HepG2 (cell line): ENCODE data around the gene SAPCD2. TPM values are rescaled to one million over a fixed set of nuclear protein-coding genes. Genes with fewer than 3 reads are reported as not detected.
A peak's percentile ranks its signal among the peaks of the same experiment; 100 is the strongest.

ENCODE experiments used
- AGO2 ChIP-seq: fragments of 200-400 bp; formaldehyde crosslinking; optimal IDR thresholded peaks from 2 replicates; pipeline ENCODE3; 2017; ENCODE audit warnings: mild to moderate bottlenecking, low read depth, low read length, moderate library complexity
- BHLHE40 ChIP-seq: IDR thresholded peaks from 2 replicates; pipeline ENCODE4 v1.6.1; 2011; ENCODE audit warnings: low read length, improper control_type of control experiment
- CAMTA2 ChIP-seq: sonication (generic); formaldehyde crosslinking; IDR thresholded peaks from 2 replicates; pipeline ENCODE4 v1.4.0; 2020; ENCODE audit warnings: mild to moderate bottlenecking, missing genetic modification reagents, borderline replicate concordance
- CREB1 ChIP-seq, 2 experiments: fragments of 450-650 bp in 1 of 2; IDR thresholded peaks; 2 replicates each; pipeline ENCODE4 v1.6.1; 2016 to 2017; ENCODE audit warnings: control low read depth in 1 of 2, mild to moderate bottlenecking in 1 of 2, missing compliant biosample characterization in 1 of 2, missing genetic modification characterization in 1 of 2
- FOXK2 ChIP-seq: fragments of 450-650 bp; IDR thresholded peaks from 2 replicates; pipeline ENCODE4 v1.6.1; 2016
- FOXP1 ChIP-seq, 2 experiments: fragments of 450-650 bp in 1 of 2; IDR thresholded peaks; 2 replicates each; pipeline ENCODE4 v1.6.1; 2017 to 2018; ENCODE audit warnings: antibody characterized with exemption in 1 of 2
- HDAC6 ChIP-seq: fragments of 200-600 bp; sonication (generic); IDR thresholded peaks from 2 replicates; pipeline ENCODE4 v1.7.0; 2017; ENCODE audit warnings: mild to moderate bottlenecking, antibody characterized with exemption, low read length, low read depth
- HHEX ChIP-seq: IDR thresholded peaks from 2 replicates; pipeline ENCODE4 v1.6.1; 2016; ENCODE audit warnings: control low read depth
- MEIS1 ChIP-seq: sonication (generic); formaldehyde crosslinking; IDR thresholded peaks from 2 replicates; pipeline ENCODE4 v1.9.0; 2021; ENCODE audit warnings: mild to moderate bottlenecking, missing genetic modification reagents, moderate library complexity, borderline replicate concordance
- RBM22 ChIP-seq: fragments of 200-400 bp; formaldehyde crosslinking; optimal IDR thresholded peaks from 2 replicates; pipeline ENCODE3; 2017; ENCODE audit warnings: mild to moderate bottlenecking, low read length, moderate library complexity
- RFXAP ChIP-seq: sonication (generic); formaldehyde crosslinking; IDR thresholded peaks from 2 replicates; pipeline ENCODE4 v1.4.0; 2020; ENCODE audit warnings: missing genetic modification reagents, borderline replicate concordance
- RNF2 ChIP-seq: fragments of 450-650 bp; conservative IDR thresholded peaks from 2 replicates; pipeline ENCODE4 v1.6.1; 2016; ENCODE audit warnings: low read depth
- TCF7 ChIP-seq: sonication (generic); IDR thresholded peaks from 2 replicates; pipeline ENCODE4 v1.6.1; 2016; ENCODE audit warnings: antibody characterized with exemption, low read depth
- TMF1 ChIP-seq: sonication (generic); formaldehyde crosslinking; IDR thresholded peaks from 2 replicates; pipeline ENCODE4 v1.8.1; 2022; ENCODE audit warnings: low read depth, missing genetic modification reagents
- TOPORS ChIP-seq: sonication (generic); formaldehyde crosslinking; IDR thresholded peaks from 2 replicates; pipeline ENCODE4 v1.8.0; 2023; ENCODE audit warnings: mild to moderate bottlenecking, missing genetic modification reagents
- ZNF256 ChIP-seq: sonication (generic); formaldehyde crosslinking; conservative IDR thresholded peaks from 2 replicates; pipeline ENCODE4 v1.4.0; 2020; ENCODE audit warnings: missing genetic modification reagents
- ZNF484 ChIP-seq: sonication (generic); formaldehyde crosslinking; IDR thresholded peaks from 2 replicates; pipeline ENCODE4 v1.5.1; 2020; ENCODE audit warnings: mild to moderate bottlenecking, low read depth, missing genetic modification reagents, borderline replicate concordance
- ZNF552 ChIP-seq: sonication (generic); formaldehyde crosslinking; IDR thresholded peaks from 2 replicates; pipeline ENCODE4 v1.9.0; 2022; ENCODE audit warnings: missing genetic modification reagents, mild to moderate bottlenecking, borderline replicate concordance
- ZNF720 ChIP-seq: sonication (generic); formaldehyde crosslinking; IDR thresholded peaks from 2 replicates; pipeline ENCODE4 v1.4.0; 2020; ENCODE audit warnings: missing genetic modification reagents
- ZSCAN29 ChIP-seq: sonication (generic); formaldehyde crosslinking; conservative IDR thresholded peaks from 2 replicates; pipeline ENCODE4 v1.4.0; 2020; ENCODE audit warnings: mild to moderate bottlenecking, missing genetic modification reagents
- ZZZ3 ChIP-seq: sonication (generic); formaldehyde crosslinking; IDR thresholded peaks from 2 replicates; pipeline ENCODE4 v1.4.0; 2020; ENCODE audit warnings: missing genetic modification reagents, mild to moderate bottlenecking, borderline replicate concordance
- polyA plus RNA-seq, 8 experiments: library from polyadenylated mRNA; depleted of rRNA in 3 of 8; stranded (reverse) in 7 of 8; unstranded in 1 of 8; fragments of >200 nt; fragmentation: Illumina TruSeq in 4 of 8; extraction: Trizol in 4 of 8; gene quantifications; 2 replicates each; pipeline versions ENCODE4 v1.2.1 to v1.2.3, GENCODE V29; 2011 to 2016; ENCODE audit warnings: low read depth in 4 of 8, missing spikeins in 1 of 8, mixed read lengths in 1 of 8; ENCODE audit not compliant: insufficient read depth in 1 of 8
- total RNA-seq, 5 experiments: library from RNA; depleted of rRNA; stranded (reverse); fragments of >200 nt; fragmentation: Illumina TruSeq; extraction: Trizol; gene quantifications; 2 replicates each; pipeline ENCODE4 v1.2.3, GENCODE V29; 2016; ENCODE audit warnings: low read depth in 1 of 5
- TF ChIP-seq, protein P1 (sequence below): sonication (generic); formaldehyde crosslinking; IDR thresholded peaks from 2 replicates; pipeline ENCODE4 v1.8.0; 2022; ENCODE audit warnings: low read depth, missing genetic modification reagents
- TF ChIP-seq, protein P2 (sequence below): sonication (generic); formaldehyde crosslinking; IDR thresholded peaks from 2 replicates; pipeline ENCODE4 v1.4.0; 2020; ENCODE audit warnings: mild to moderate bottlenecking, missing genetic modification reagents
- TF ChIP-seq, protein P3 (sequence below): sonication (generic); formaldehyde crosslinking; IDR thresholded peaks from 2 replicates; pipeline ENCODE4 v1.8.1; 2022; ENCODE audit warnings: mild to moderate bottlenecking, missing genetic modification reagents
- TF ChIP-seq, protein P4 (sequence below): sonication (generic); formaldehyde crosslinking; IDR thresholded peaks from 2 replicates; pipeline ENCODE4 v1.4.0; 2020; ENCODE audit warnings: missing genetic modification reagents, borderline replicate concordance

SAPCD2 gene
- total and polyA plus RNA-seq, 2 of the 13 experiments (the other 11 are each of a cell fraction or from before 2014, with no cell fraction given) = 21.9 to 42.8 TPM

DNA sequence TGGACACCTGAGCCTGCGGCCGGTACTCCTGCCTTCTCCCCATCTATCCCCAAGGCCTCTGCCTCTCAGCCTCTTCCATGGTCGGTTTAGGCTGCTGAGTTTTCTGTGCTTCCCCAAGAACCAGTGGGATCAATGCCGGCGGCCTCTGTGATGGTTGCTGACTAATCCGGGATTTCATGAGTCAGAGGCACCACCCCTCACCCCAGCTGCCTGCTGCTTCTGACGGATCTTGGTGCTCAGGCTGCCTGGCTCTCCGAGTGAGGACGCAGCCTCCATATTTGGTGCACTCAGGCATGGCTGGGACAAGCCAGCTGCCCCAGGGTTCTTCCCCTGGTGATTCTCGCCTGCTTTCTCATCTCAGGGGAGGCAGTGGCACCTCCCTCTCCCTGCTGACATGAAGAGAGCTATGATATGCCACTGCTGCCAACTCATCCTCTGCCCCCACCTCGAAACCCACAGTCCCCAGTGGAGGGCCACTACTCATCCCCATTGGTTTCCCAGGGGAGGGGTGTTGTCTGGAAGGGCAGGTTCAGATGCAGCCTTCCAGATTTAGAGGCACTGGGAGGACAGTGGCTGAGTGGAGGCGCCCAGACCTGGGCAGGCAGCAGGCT is 13.1 kb upstream of the SAPCD2 start (continued):
- TF ChIP-seq HHEX (CRISPR knock-in tag) (no peak), RBM22 (no peak), CAMTA2 (CRISPR knock-in tag) (no peak), FOXP1 (IDR thresholded peaks at IDR 0.05) (no peak), FOXP1 (CRISPR knock-in tag; IDR thresholded peaks at IDR 0.05) (no peak), ZNF484 (CRISPR knock-in tag) (no peak), CREB1 (IDR thresholded peaks at IDR 0.05) (0 out of 2 replicates have a peak, but pooled peaks have one; percentile 2), CREB1 (CRISPR knock-in tag; IDR thresholded peaks at IDR 0.05) (no peak), ZSCAN29 (CRISPR knock-in tag) (no peak), HDAC6 (no peak), FOXK2 (no peak), ZNF552 (no peak), MEIS1 (CRISPR knock-in tag) (no peak), TOPORS (CRISPR knock-in tag) (no peak), ZNF720 (CRISPR knock-in tag) (no peak), RFXAP (CRISPR knock-in tag) (no peak), TMF1 (CRISPR knock-in tag) (no peak), AGO2 (peak; percentile 37), TCF7 (peak; percentile 77; the same call in 1 of the 2 replicates), RNF2 (no peak), BHLHE40 (no peak), ZZZ3 (no peak), ZNF256 (no peak)
- TF ChIP-seq, protein P1, sequence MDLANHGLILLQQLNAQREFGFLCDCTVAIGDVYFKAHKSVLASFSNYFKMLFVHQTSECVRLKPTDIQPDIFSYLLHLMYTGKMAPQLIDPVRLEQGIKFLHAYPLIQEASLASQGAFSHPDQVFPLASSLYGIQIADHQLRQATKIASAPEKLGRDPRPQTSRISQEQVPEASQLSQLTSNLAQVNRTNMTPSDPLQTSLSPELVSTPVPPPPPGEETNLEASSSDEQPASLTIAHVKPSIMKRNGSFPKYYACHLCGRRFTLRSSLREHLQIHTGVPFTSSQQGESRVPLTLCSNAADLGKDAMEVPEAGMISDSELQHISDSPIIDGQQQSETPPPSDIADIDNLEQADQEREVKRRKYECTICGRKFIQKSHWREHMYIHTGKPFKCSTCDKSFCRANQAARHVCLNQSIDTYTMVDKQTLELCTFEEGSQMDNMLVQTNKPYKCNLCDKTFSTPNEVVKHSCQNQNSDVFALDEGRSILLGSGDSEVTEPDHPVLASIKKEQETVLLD (CRISPR knock-in tag) = no peak
- TF ChIP-seq, protein P2, sequence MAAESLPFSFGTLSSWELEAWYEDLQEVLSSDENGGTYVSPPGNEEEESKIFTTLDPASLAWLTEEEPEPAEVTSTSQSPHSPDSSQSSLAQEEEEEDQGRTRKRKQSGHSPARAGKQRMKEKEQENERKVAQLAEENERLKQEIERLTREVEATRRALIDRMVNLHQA = no peak
- TF ChIP-seq, protein P3, sequence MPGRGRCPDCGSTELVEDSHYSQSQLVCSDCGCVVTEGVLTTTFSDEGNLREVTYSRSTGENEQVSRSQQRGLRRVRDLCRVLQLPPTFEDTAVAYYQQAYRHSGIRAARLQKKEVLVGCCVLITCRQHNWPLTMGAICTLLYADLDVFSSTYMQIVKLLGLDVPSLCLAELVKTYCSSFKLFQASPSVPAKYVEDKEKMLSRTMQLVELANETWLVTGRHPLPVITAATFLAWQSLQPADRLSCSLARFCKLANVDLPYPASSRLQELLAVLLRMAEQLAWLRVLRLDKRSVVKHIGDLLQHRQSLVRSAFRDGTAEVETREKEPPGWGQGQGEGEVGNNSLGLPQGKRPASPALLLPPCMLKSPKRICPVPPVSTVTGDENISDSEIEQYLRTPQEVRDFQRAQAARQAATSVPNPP (CRISPR knock-in tag) = no peak
- TF ChIP-seq, protein P4, sequence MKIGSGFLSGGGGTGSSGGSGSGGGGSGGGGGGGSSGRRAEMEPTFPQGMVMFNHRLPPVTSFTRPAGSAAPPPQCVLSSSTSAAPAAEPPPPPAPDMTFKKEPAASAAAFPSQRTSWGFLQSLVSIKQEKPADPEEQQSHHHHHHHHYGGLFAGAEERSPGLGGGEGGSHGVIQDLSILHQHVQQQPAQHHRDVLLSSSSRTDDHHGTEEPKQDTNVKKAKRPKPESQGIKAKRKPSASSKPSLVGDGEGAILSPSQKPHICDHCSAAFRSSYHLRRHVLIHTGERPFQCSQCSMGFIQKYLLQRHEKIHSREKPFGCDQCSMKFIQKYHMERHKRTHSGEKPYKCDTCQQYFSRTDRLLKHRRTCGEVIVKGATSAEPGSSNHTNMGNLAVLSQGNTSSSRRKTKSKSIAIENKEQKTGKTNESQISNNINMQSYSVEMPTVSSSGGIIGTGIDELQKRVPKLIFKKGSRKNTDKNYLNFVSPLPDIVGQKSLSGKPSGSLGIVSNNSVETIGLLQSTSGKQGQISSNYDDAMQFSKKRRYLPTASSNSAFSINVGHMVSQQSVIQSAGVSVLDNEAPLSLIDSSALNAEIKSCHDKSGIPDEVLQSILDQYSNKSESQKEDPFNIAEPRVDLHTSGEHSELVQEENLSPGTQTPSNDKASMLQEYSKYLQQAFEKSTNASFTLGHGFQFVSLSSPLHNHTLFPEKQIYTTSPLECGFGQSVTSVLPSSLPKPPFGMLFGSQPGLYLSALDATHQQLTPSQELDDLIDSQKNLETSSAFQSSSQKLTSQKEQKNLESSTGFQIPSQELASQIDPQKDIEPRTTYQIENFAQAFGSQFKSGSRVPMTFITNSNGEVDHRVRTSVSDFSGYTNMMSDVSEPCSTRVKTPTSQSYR (CRISPR knock-in tag) = peak; percentile 62; the same call in 1 of the 2 replicates
